Activated CD8-positive, alpha-beta T cell treated with anti-CD3 and anti-CD28 coated beads, Interleukin-2, amount 10 ng/mL, durations not matched to agents 7 days and 5 days (primary cell): ENCODE measurements around the gene KRTAP10-5. TPM values are rescaled to one million over a fixed set of nuclear protein-coding genes. Genes with fewer than 3 reads are reported as not detected.
A peak's percentile ranks its signal among the peaks of the same experiment; 100 is the strongest.
"Not testable (repeated sequence)": the region's sequence is repeated elsewhere in the genome, so short reads cannot be mapped to it uniquely, and the experiment has no call there.

ENCODE experiments used
- ATAC-seq: fragments of 150-1000 bp; cut with Tn5 transposase; one replicate; pipeline ENCODE4 v1.10.0; 2021; ENCODE audit warnings: moderate library complexity
- CTCF ChIA-PET: fragments of 350-600 bp; sonication (Branson Sonifier 250); formaldehyde crosslinking; loops from one replicate; lab custom pipeline; 2021; ENCODE audit warnings: antibody characterized with exemption; lab: Charles Lee
- POLR2A ChIA-PET: fragments of 350-600 bp; sonication (Branson Sonifier 250); formaldehyde crosslinking; loops from one replicate; lab custom pipeline; 2021; ENCODE audit warnings: antibody characterized with exemption; lab: Charles Lee
- DNase-seq: peaks from one replicate; pipeline ENCODE4 v3.0.0-alpha.2; 2020
- H3K27ac Mint-ChIP-seq: one replicate; pipeline ENCODE4 v1.8.0; 2021; ENCODE audit warnings: mild to moderate bottlenecking, mixed read lengths
- H3K27me3 Mint-ChIP-seq: one replicate; pipeline ENCODE4 v1.8.0; 2021; ENCODE audit warnings: low read depth, mixed read lengths
- H3K36me3 Mint-ChIP-seq: one replicate; pipeline ENCODE4 v1.8.0; 2021; ENCODE audit warnings: low read depth, mixed read lengths
- H3K4me1 Mint-ChIP-seq: one replicate; pipeline ENCODE4 v1.8.0; 2021; ENCODE audit warnings: low read depth, mixed read lengths
- H3K4me3 Mint-ChIP-seq: one replicate; pipeline ENCODE4 v1.8.0; 2021; ENCODE audit warnings: mild to moderate bottlenecking, mixed read lengths
- H3K9me3 Mint-ChIP-seq: one replicate; pipeline ENCODE4 v1.8.0; 2022; ENCODE audit warnings: mixed read lengths; ENCODE audit not compliant: insufficient read depth
- total RNA-seq, 2 experiments: library from RNA; stranded (reverse); gene quantifications; one replicate each; pipeline ENCODE4 v1.2.3, GENCODE V29; 2021

KRTAP10-5 gene
- total RNA-seq, 2 experiments from 2014 or later = not detected

DNA sequence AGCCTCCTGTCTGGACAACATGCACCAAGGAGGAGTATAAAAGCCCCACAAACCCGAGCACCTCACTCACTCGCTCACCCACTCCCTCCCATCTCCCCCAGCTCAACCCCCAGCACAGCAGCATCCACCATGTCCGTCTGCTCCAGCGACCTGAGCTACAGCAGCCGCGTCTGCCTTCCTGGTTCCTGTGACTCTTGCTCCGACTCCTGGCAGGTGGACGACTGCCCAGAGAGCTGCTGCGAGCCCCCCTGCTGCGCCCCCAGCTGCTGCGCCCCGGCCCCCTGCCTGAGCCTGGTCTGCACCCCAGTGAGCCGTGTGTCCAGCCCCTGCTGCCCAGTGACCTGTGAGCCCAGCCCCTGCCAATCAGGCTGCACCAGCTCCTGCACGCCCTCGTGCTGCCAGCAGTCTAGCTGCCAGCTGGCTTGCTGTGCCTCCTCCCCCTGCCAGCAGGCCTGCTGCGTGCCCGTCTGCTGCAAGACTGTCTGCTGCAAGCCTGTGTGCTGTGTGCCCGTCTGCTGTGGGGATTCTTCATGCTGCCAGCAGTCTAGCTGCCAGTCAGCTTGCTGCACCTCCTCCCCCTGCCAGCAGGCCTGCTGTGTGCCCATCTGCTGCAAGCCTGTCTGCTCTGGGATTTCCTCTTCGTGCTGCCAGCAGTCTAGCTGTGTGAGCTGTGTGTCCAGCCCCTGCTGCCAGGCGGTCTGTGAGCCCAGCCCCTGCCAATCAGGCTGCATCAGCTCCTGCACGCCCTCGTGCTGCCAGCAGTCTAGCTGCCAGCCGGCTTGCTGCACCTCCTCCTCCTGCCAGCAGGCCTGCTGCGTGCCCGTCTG lies 6.6 kb downstream of the KRTAP10-5 start, which contains the start of gene KRTAP10-4:
Gene KRTAP10-4 (plus strand): TSS at position 100 of the 827 bp plus-strand sequence. CDS start 30 bp downstream, at position 130.
- peak; percentile 6 for DNase-seq
- H3K4me3 Mint-ChIP-seq = not testable (repeated sequence)

GRCh38 chr21:44572959-44573583 lies 7.3 kb downstream of the KRTAP10-5 start:
- CTCF ChIA-PET = no interaction called here
- ATAC-seq (no peak), DNase-seq (peak; percentile 17)
- Mint-ChIP-seq H3K9me3 (peaks cover 16% of the 10 kb centered on the region), H3K27me3 (peaks cover 2% of the 10 kb centered on the region), H3K4me3 (no peak overlapping the region), H3K4me1 (no peaks in the 10 kb centered on the region), H3K27ac (no peak overlapping the region), H3K36me3 (no peaks in the 10 kb centered on the region)
- POLR2A ChIA-PET = no interaction called here

More for the DNA sequence above, 6.6 kb downstream of the KRTAP10-5 start, which contains the start of gene KRTAP10-4:
- H3K27me3 Mint-ChIP-seq, H3K27ac Mint-ChIP-seq, POLR2A ChIA-PET, H3K36me3 Mint-ChIP-seq, ATAC-seq, H3K4me1 Mint-ChIP-seq: not testable (repeated sequence)
- peaks cover 20% of the 10 kb centered on the region for H3K9me3 Mint-ChIP-seq
- CTCF ChIA-PET = interaction anchor here (0.9 kb wide), 1 partner anchor 219 kb away, joined by 3 read pairs; no protein-coding TSS in a partner anchor

DNA sequence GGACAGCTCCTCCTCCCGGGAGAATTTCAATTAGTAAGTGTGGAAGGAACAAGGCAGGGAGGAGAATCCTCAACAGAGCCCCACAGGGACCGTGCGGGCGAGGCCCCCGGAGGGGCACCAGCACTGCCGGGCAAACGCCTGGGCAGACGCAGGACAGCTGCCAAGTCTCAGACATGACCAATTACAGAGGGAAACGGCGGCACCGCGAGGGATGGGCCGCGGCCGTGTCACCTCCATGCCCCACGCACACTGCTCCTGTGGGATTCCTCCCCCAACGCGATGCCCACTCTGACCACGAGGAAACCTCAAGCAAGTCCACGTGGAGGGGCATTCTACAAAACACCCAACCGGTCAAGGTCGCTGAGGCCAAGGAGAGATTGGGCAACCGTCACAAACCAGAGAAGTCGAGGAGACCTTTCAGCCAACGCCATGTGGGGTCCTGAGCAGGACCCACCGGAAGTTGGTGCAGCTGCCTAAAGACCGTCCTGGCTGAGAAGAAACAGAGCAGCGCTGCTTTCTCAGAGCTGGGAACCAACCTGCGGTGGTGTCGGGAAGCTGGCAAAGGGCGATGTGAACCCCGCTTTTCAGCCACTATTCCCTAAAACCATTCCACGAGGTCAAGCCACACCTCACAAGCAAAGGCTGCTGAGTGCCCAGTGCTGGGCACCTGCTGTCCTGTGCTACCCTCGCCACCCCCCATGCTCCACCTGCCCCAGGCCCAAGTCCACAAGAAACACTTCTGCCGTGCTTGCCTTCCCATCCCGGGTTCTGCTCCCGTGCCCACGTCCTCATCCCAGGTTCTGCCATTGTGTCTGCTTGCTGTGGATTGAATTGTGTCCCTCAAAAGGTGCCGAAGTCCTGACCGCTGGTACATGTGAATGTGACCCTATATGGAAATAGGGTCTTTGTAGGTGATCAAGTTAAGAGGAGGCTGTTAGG lies 8.3 kb downstream of the KRTAP10-5 start:
- Mint-ChIP-seq H3K27ac (no peak overlapping the region), H3K36me3 (no peaks in the 10 kb centered on the region), H3K9me3 (peaks cover 10% of the 10 kb centered on the region), H3K4me1 (no peaks in the 10 kb centered on the region), H3K4me3 (no peak overlapping the region), H3K27me3 (peaks cover 2% of the 10 kb centered on the region)
- no peak for ATAC-seq
- ChIA-PET POLR2A (no interaction called here), CTCF (no interaction called here)
- DNase-seq = peak; percentile 17

DNA sequence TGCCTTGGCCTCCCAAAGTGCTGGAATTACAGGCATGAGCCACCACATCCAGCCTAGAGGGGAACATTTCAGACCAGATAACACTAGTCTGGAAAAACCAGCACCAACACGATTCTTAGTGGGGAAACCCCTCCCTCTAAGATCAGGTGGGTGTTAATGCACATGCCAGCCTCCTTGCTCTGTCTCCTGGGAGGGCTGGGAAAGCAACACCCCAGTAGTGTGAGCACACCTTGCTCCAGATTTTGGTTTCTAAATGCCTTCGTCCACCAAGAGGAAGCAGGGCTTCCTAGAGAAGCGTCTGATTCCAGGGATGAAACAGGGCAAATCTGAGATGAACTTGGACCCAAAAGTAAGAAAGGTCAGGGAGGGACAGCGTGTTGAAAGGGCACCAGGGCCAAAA lies 9.1 kb downstream of the KRTAP10-5 start:
- no peak overlapping the region for H3K4me3 Mint-ChIP-seq
- ATAC-seq (no peak), DNase-seq (peak; percentile 9)
- no peaks in the 10 kb centered on the region for H3K4me1 Mint-ChIP-seq
- ChIA-PET CTCF (no interaction called here), POLR2A (no interaction called here)
- H3K27ac Mint-ChIP-seq = no peak overlapping the region
- H3K36me3 Mint-ChIP-seq = no peaks in the 10 kb centered on the region
- peaks cover 2% of the 10 kb centered on the region for H3K27me3 Mint-ChIP-seq
- H3K9me3 Mint-ChIP-seq = peaks cover 4% of the 10 kb centered on the region

DNA sequence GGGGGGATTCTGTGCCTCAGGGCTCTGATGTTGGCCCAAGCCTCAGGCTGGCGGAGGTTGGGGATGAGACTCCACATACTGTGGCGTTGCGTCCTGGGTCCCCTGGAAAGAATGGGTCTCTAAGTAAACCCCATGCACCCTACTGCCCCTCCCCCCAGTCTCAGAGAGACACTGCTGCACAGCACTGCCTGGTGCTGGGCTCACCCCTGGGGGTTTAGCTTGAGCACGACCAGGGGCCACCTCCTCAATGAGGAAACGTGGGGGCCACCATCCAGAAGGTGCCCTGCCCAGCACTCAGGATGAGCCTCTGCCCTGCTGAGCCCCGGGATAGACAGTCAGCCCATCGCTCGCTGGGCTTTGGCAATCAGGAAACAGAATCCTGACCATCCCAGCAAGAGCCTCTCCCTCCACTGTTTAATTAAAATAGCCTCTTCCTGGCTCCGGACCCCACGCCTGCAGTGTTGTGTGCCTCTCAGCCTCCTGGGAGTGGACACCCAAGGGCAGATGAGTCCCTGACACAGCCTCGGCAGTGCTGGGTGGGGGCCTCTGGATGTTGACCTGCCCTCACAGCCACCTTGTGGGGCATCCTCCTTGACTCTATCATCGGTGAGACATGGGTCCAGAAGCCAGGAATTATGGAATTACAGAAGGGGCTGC lies 10.4 kb downstream of the KRTAP10-5 start:
- H3K4me3 Mint-ChIP-seq = no peak overlapping the region
- no peaks in the 10 kb centered on the region for H3K36me3 Mint-ChIP-seq
- peaks cover 5% of the 10 kb centered on the region for H3K4me1 Mint-ChIP-seq
- ChIA-PET CTCF (no interaction called here), POLR2A (no interaction called here)
- DNase-seq (peak; percentile 11), ATAC-seq (no peak)
- H3K27ac Mint-ChIP-seq = no peak overlapping the region
- H3K27me3 Mint-ChIP-seq = peaks cover 2% of the 10 kb centered on the region
- H3K9me3 Mint-ChIP-seq = no peaks in the 10 kb centered on the region

DNA sequence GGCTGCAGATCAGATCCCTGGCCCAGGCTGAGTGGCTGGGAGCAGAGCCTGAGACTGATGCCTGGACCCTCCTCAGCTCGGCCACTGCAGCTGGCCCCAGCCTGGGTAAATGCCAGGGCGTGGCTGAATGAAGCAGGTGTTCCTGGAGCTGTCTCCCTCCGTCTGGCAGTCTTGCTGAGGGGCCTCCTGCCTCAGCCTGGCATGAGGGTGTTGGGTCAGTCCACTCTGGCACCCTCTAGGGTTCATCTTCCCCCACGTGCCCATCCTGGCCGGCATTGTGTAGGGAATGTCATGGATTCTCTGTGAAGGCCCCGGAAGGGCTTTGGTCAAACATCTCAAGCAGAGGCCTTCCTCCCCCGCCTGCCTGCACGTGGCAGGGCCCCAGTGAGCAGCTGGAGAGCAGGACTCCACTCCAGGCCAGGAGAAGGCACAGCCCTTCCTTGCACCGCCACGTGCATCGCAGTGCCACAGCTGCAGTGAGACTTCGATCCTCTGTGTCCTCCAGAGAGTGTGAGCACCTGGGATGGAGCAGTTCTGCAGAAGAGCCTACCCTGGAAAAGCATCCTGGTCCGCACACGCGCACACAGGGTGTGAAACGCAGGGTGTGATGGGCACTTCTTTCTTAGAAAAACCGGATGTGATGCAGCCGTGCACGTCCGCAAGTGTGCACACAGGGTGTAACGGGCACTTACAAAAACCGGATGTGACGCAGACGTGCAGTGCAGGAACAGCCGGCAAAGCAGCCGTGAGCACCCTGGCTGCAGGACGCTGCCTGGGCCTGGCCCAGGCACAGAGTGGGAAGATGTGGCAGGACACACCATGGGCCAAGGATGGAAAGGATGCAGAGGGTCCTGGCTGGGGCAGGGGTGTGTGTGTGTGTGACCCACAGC lies 11.5 kb downstream of the KRTAP10-5 start:
- DNase-seq (peak; percentile 10), ATAC-seq (no peak)
- H3K27ac Mint-ChIP-seq = no peak overlapping the region
- no peaks in the 10 kb centered on the region for H3K9me3 Mint-ChIP-seq
- H3K27me3 Mint-ChIP-seq = no peaks in the 10 kb centered on the region
- ChIA-PET CTCF (no interaction called here), POLR2A (no interaction called here)
- H3K4me1 Mint-ChIP-seq = peaks cover 12% of the 10 kb centered on the region
- H3K4me3 Mint-ChIP-seq = no peak overlapping the region
- peaks cover under 1% of the 10 kb centered on the region for H3K36me3 Mint-ChIP-seq

GRCh38 chr21:44568261-44568660 lies 12.1 kb downstream of the KRTAP10-5 start:
- Mint-ChIP-seq H3K4me1 (peaks cover 12% of the 10 kb centered on the region), H3K36me3 (peaks cover 3% of the 10 kb centered on the region), H3K27ac (no peak overlapping the region), H3K4me3 (no peak overlapping the region), H3K27me3 (no peaks in the 10 kb centered on the region), H3K9me3 (no peaks in the 10 kb centered on the region)
- DNase-seq = no peak
- ChIA-PET POLR2A (interaction anchor here (0.6 kb wide), 1 partner anchor 21 kb away, joined by 3 read pairs; no protein-coding TSS in a partner anchor), CTCF (interaction anchor here (1.0 kb wide), 1 partner anchor 225 kb away, joined by 3 read pairs; no protein-coding TSS in a partner anchor)
- no peak for ATAC-seq

DNA sequence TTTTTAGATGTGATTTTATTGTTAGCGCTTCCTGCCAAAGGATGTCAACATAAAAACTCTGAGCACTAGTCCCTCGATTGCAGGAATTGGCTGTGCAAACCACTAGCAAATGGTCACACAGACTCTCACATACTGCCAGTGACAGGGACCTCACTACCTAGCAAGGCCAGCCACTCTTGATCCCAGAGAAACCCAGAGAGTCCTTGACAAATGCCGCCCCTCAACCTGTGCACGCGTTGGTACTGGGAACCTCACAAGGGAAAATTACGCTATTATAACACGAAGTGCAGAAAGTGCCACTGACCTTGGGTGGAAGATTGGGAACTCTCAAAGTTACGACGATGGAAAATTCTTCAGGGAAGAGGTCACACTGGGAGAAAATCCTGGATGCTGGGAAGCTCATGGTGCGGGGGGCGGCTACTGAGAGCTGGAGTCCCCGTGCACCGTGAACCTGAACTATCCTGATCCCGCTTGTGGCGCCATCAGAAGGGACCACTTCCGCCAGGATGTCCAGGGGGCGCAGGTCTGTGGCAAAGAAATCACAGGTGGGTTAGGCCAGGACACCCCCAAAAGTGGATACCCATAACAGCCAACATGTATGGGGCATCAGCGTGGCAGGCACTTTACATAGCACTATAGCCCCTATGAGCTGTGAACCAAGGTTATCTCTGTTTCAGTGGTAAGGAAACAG lies 12.8 kb downstream of the KRTAP10-5 start:
- ATAC-seq (no peak), DNase-seq (no peak)
- peaks cover under 1% of the 10 kb centered on the region for H3K9me3 Mint-ChIP-seq
- H3K36me3 Mint-ChIP-seq = peaks cover 3% of the 10 kb centered on the region
- ChIA-PET POLR2A (interaction anchor here (0.6 kb wide), 1 partner anchor 21 kb away, joined by 3 read pairs; no protein-coding TSS in a partner anchor), CTCF (interaction anchor here (1.0 kb wide), 1 partner anchor 225 kb away, joined by 3 read pairs; no protein-coding TSS in a partner anchor)
- peaks cover 12% of the 10 kb centered on the region for H3K4me1 Mint-ChIP-seq
- H3K27ac Mint-ChIP-seq = no peak overlapping the region
- H3K27me3 Mint-ChIP-seq = no peaks in the 10 kb centered on the region
- no peak overlapping the region for H3K4me3 Mint-ChIP-seq

- CTCF ChIA-PET = no interaction called here
- peaks cover 3% of the 10 kb centered on the region for H3K27me3 Mint-ChIP-seq
- peaks cover 12% of the 10 kb centered on the region for H3K9me3 Mint-ChIP-seq
Measured at GRCh38 chr21:44566403-44566802, 14.0 kb downstream of the KRTAP10-5 start.

More at GRCh38 chr21:44566403-44566802, 14.0 kb downstream of the KRTAP10-5 start:
- DNase-seq (no peak), ATAC-seq (no peak)
- POLR2A ChIA-PET = no interaction called here
- H3K4me3 Mint-ChIP-seq = no peak overlapping the region
- no peak overlapping the region for H3K27ac Mint-ChIP-seq
- peaks cover 3% of the 10 kb centered on the region for H3K36me3 Mint-ChIP-seq
- peaks cover 12% of the 10 kb centered on the region for H3K4me1 Mint-ChIP-seq
